HG02642 (cell line): ENCODE results near the gene TTC31.

ENCODE experiments used
- ATAC-seq: cut with Tn5 transposase; IDR thresholded peaks from one replicate; pipeline ENCODE4 v1.9.1; 2021; ENCODE audit warnings: mild to moderate bottlenecking; ENCODE audit not compliant: unreplicated experiment, poor library complexity

TTC31 gene

GRCh38 chr2:74516650-74517049 lies 33.8 kb downstream of the TTC31 start:
- no peak for ATAC-seq

GRCh38 chr2:74522516-74522915 lies 39.6 kb downstream of the TTC31 start:
- ATAC-seq = no peak

GRCh38 chr2:74524005-74524404 lies 41.1 kb downstream of the TTC31 start:
- ATAC-seq = no peak

- no peak for ATAC-seq
These were observed 42.3 kb downstream of the TTC31 start for GRCh38 chr2:74524955-74525716.

- ATAC-seq = no peak
These were observed 43.1 kb downstream of the TTC31 start, which contains the start of gene DQX1 for GRCh38 chr2:74525717-74526648. Gene DQX1, minus strand, starts transcription at chr2:74526231. Its CDS starts 502 bp downstream, at chr2:74525729.

- ATAC-seq = no peak
These were observed 43.9 kb downstream of the TTC31 start for GRCh38 chr2:74526649-74527230.

GRCh38 chr2:74527741-74528140 lies 44.9 kb downstream of the TTC31 start:
- ATAC-seq = no peak

- ATAC-seq = peak; percentile 14
These were observed 45.9 kb downstream of the TTC31 start for GRCh38 chr2:74528600-74529356.

GRCh38 chr2:74529357-74530238 lies 46.7 kb downstream of the TTC31 start, which contains the start of the genes AUP1 and HTRA2:
Gene AUP1, minus strand, starts transcription at chr2:74529706. Its CDS starts 77 bp downstream, at chr2:74529629.
Gene HTRA2, plus strand, starts transcription at chr2:74529933. Its CDS starts 74 bp downstream, at chr2:74530007.
- ATAC-seq = peak; percentile 81

GRCh38 chr2:74530239-74531187 lies 47.6 kb downstream of the TTC31 start:
- ATAC-seq = peak; percentile 29

GRCh38 chr2:74531666-74532065 lies 48.8 kb downstream of the TTC31 start:
- ATAC-seq = no peak

- no peak for ATAC-seq
These were observed 49.3 kb downstream of the TTC31 start for GRCh38 chr2:74532222-74532621.

- ATAC-seq = no peak
These were observed 50.6 kb downstream of the TTC31 start for GRCh38 chr2:74533464-74533863.

- ATAC-seq = no peak
These were observed 51.5 kb downstream of the TTC31 start for GRCh38 chr2:74534411-74534810.

- ATAC-seq = no peak
These were observed 52.6 kb downstream of the TTC31 start for GRCh38 chr2:74535440-74535965.

- no peak for ATAC-seq
These were observed 53.5 kb downstream of the TTC31 start for GRCh38 chr2:74536166-74536950.

- no peak for ATAC-seq
These were observed 54.3 kb downstream of the TTC31 start for GRCh38 chr2:74537140-74537539.
